Measurements from ENCODE around the gene TRABD.

GRCh38 chr22:50178871-50179869 is 6.5 kb upstream of the TRABD start:
- no peak for TF ChIP-seq POLR2A (IDR thresholded peaks at IDR 0.05; ENCODE audit: low read depth, low read length)
- TF ChIP-seq POLR2AphosphoS5 (IDR thresholded peaks at IDR 0.05; ENCODE audit: low read depth, low read length) = no peak
